Measurements from ENCODE around the gene HNRNPD.
"Not testable (repeated sequence)": the region's sequence is repeated elsewhere in the genome, so short reads cannot be mapped to it uniquely, and the experiment has no call there.

The HNRNPD gene

DNA sequence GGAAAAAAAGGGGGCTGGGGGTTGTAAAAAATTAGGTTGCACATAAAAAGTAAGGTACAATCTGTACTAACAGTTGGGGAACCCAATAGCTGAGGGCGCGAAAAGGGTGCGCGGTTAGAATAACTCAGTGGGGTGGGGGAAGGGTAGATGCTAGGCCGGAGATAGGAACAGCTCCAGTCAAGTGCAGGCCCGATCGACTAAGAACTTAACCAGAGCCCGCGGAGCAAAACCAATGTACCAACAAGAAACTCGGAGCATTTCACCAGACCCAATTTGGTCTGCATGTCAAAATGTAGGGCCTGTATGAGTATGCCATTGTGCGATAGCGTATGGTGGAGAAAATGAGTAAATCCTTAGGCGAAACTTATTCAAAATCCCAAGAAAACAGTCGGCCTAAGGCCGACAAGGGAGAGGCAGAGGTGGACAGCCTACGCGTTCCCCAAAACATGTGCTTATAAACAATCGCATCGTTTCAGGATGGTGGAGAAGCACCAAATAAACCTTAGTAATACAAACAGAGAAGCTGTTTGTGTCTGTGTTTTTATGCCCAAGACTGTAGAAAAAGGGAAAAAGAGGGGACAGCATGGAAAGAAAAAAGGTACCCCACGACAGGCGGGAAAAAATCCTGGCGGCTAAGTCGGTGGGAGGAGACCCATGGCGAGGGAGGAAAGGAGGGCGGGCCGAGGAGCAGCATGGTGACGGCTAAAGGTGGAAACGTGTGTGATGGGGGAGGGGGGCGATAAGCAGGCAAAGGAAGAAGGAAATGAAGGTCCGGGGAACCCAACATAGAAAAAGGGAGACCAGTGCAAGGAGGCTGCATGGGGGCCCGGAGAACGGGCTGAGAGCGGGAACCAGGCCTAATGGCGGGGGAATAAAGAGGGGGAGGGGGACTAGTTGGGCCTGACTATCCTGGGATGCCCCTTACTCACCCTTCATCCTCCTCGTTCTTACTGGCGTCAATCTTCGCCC, 990 bp downstream of the HNRNPD start:
- DNase-seq = peak; percentile 65

GRCh38 chr4:82371497-82371896, 2.3 kb downstream of the HNRNPD start:
- DNase-seq = peak; percentile 24

DNA sequence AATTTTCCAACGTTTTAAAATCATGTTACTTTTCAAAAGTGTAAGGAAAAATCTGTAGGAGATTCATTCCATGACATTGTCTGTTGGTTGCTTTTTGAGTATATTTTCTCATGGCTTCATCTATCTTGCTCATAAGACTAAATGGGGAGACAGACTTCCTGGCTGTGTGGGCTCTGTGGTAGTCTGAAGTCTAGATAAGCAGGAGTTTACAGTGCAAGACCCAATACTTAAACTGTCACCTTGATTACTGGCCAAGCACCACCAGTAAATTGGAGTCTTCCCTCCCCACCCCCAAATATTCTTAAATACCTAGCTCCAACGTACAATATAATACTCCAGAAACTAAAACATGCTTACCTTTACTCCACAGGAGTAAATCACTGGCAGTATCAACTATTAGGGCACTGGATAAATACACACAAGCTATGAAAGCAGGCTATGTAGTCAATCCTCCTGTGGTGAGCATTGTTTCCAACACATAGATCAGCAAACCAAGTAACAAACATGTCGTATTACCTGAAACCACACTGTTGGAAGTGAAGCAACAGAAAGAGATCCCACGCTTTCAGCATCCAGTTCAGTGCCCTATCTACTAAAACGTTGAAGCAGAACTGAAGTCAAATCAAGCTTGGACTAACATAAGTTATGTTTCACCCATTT, 6.2 kb downstream of the HNRNPD start:
- DNase-seq = no peak

DNA sequence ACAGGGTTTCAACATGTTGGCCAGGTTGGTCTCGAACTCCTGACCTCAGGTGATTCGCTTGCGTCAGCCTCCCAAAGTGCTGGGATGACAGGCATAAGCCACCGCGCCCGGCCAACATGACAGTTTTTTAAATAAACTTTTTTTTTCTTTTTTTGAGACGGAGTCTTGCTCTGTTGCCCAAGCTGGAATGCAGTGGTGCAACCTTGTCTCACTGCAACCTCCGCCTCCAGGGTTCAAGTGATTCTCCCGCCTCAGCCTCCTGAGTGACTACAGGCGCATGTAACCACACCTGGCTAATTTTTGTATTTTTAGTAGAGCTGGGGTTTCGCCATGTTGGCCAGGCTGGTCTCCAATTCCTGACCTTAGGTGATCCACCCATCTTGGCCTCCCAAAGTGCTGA, 7.4 kb downstream of the HNRNPD start:
- DNase-seq = not testable (repeated sequence)

DNA sequence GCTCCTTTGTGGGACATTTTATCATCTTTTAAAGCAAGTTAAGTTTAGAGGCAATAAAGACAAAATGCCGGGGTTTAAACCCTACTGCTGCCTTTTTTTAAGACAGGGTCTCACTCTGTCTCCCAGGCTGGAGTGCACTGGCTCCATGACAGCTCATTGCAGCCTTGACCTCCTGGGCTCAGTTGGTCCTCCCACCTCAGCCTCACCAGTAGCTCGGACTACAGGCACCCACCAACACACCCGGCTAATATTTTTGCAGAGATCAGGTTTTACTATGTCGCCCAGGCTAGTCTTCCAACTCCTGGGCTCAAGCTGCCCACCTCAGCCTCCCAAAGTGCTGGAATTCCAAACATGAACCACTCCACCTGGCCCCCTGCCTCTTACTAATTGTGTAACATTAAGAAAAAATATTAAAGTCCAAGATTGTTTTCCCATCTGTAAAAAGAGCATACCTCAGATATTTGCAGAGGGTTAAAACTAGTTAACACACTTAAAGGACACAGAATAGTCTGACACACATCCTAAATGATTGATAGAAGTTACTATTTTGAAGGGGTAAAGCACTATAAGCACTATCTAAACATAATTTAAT, 9.8 kb downstream of the HNRNPD start:
- no peak for DNase-seq

GRCh38 chr4:82362565-82362964, 11.2 kb downstream of the HNRNPD start:
- DNase-seq = no peak

- DNase-seq = peak; percentile 42
Observed at GRCh38 chr4:82360298-82361177, 13.3 kb downstream of the HNRNPD start.

- DNase-seq = peak; percentile 53
Observed at GRCh38 chr4:82358847-82359246, 14.9 kb downstream of the HNRNPD start.

GRCh38 chr4:82357640-82358039, 16.2 kb downstream of the HNRNPD start:
- DNase-seq = no peak

GRCh38 chr4:82354788-82355187, 19.0 kb downstream of the HNRNPD start:
- no peak for DNase-seq

DNA sequence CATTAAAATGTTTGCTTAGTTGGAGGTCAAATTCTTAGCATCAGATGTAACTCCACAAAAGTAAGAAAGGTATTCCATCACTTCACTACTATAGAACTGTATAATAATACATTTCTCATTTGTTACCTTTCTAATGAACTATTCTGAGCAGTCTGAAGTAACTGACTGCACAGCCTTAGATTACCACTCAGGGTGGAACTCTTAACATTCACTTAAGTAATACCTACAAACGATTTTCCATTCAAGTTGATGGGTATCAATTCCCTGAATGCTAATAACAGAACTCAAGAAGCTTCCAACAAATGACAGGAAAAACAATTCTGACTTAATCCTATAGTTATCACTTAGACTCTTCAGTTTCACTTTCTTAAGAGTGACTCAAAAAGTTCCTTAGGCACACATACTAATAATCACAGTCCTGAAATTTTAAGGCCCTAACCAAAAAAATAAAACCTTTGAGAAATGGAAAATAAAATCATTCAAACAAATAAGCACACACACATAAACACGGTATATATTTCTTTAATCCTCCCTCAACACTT, 20.9 kb downstream of the HNRNPD start:
- peak; percentile 48 for DNase-seq

GRCh38 chr4:82352118-82352824, 21.5 kb downstream of the HNRNPD start:
- DNase-seq = no peak

GRCh38 chr4:82346126-82346525, 27.7 kb downstream of the HNRNPD start:
- no peak for DNase-seq

DNA sequence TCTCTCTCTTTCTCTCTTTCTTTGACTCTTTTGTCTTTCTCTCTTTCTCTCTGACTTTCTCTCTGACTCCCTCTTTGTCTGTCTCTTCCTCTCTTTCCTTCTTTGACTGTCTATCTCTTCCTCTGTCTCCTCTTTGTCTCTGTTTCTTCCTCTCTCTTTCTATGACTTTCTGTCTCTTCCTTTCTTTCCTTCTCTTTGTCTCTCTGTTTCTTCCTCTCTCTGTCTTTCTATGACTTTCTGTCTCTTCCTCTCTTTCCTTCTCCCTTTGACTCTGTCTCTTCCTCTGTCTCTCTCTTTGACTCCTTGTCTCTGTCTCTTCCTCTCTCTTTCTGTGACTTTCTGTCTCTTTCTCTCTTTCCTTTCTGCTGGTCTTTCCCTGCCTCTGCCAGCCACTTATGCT, 38.7 kb downstream of the HNRNPD start:
- DNase-seq = no peak

DNA sequence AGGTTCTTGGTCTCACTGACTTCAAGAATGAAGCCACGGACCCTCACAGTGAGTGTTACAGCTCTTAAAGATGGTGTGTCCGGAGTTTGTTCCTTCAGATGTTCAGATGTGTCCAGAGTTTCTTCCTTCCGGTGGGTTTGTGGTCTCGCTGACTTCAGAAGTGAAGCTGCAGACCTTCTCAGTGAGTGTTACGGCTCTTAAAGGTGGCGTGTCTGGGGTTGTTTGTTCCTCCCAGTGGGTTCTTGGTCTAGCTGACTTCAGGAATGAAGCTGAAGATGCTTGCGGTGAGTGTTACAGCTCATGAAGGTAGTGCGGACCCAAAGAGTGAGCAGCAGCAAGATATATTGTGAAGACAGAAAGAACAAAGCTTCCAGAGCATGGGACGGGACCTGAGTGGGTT, 40.1 kb downstream of the HNRNPD start:
- DNase-seq = not testable (repeated sequence)

- no peak for DNase-seq
Observed at GRCh38 chr4:82331814-82332213, 42.0 kb downstream of the HNRNPD start.

DNA sequence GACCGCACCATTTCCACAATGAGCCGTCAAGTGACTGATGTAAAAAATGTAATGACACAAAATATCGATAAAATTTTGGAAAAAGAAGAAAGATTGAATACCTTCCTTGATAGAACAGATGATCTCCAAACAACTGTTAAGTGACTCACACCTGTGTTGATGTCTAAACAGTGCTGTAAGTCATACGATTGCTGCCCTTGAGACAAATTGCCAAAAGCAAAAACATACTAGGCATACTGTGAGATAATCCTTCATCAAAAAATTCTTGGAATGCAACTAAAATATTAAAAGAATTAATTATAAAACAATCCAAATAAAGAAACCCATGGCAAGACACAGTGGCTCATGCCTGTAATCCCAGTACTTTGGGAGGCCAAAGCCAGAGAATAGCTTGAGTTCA, 53.4 kb downstream of the HNRNPD start:
- no peak for DNase-seq

GRCh38 chr4:82303063-82303462, 70.7 kb downstream of the HNRNPD start:
- not testable (repeated sequence) for DNase-seq
